Measurements from ENCODE around the gene CAMKK2.
A peak's percentile ranks its signal among the peaks of the same experiment; 100 is the strongest.
"Not testable (repeated sequence)": the region's sequence is repeated elsewhere in the genome, so short reads cannot be mapped to it uniquely, and the experiment has no call there.

The CAMKK2 gene

GRCh38 chr12:121219353-121219986 is 77.0 kb downstream of the CAMKK2 start:
- no peak for DNase-seq

GRCh38 chr12:121218588-121219352 is 77.7 kb downstream of the CAMKK2 start:
- DNase-seq: no peak

- DNase-seq: no peak
Observed at GRCh38 chr12:121217761-121218160, 78.7 kb downstream of the CAMKK2 start.

- DNase-seq: no peak
Observed at GRCh38 chr12:121217063-121217462, 79.4 kb downstream of the CAMKK2 start.

GRCh38 chr12:121216102-121216501 is 80.4 kb downstream of the CAMKK2 start:
- no peak for DNase-seq

DNA sequence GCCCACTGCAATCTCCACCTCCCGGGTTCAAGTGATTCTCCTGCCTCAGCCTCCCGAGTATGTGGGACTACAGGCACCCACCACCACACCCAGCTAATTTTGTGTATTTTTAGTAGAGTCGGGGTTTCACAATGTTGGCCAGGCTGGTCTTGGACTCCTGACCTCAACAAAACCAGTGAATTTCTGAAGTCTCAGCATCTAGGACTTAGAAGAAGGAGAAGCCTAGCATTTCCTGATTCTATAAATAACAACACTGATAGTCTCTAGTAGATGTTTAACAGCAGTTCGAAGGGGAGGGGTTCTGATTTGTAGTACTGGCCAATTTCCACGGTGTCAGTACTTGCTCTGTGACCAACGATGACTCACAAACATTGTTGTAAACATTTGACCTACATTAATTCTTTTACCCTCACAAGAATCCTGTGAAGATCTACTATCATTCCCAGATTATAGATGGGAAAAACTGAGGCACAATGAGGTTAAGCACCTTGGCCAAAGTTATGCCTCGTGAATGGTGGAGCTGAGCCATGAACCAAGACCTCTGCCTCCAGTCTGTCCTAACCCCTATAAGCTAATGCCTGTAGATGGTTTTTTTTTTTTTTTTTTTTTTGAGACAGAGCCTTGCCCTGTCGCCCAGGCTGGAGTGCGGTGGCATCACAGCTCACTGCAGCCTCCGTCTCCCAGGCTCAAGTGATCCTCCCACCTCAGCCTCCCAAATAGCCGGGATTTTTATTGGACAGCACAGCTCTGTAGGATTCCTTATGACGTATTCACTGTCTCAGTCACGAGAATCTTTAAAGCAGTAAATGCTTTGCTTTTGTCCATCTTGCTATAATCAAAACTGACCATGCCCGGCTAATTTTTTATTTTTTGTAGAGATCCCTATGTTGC is 81.4 kb downstream of the CAMKK2 start:
- no peak for DNase-seq

- DNase-seq: no peak
Observed at GRCh38 chr12:121214166-121214777, 82.2 kb downstream of the CAMKK2 start.

DNA sequence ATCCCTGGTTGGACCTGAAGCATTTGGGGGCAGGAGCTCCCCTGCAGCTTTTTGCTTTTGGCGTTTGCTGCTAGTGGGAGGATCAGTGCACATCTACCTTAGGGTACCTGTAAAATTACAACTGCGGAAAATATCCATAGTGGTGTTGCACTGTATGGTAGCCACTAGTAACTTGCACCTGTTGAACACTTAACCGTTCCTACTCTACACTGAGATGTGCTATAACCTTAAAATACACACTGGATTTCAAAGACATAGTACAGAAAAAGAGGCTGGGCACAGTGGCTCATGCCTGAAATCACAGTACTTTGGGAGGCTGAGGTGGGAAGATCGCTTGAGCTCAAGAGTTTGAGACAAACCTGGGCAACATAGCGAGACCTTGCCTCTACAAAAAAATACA is 83.6 kb downstream of the CAMKK2 start:
- no peak for DNase-seq

GRCh38 chr12:121209624-121210572 is 86.6 kb downstream of the CAMKK2 start, which contains the start of gene P2RX4:
Gene P2RX4, plus strand, starts transcription at chr12:121210129. Its CDS starts 36 bp downstream, at chr12:121210165.
- DNase-seq: peak; percentile 87

- DNase-seq: no peak
Observed at GRCh38 chr12:121209221-121209620, 87.3 kb downstream of the CAMKK2 start.

DNA sequence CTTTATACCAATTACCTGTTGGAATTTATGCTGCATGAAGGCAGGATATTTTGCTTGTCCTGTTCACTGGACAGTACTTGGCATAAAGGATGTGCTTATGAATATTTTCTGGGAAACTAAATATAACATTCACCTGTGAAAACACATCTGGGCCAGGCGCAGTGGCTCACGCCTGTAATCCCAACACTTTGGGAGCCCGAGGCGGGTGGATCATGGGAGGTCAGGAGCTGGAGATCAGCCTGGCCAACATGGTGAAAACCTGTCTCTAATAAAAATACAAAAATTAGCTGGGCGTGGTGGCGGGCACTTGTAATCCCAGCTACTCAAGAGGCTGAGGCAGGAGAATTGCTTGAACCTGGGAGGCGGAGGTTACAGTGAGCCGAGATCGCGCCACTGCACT is 87.9 kb downstream of the CAMKK2 start:
- not testable (repeated sequence) for DNase-seq

- DNase-seq: no peak
Observed at GRCh38 chr12:121205491-121205890, 91.0 kb downstream of the CAMKK2 start.

GRCh38 chr12:121203482-121203881 is 93.0 kb downstream of the CAMKK2 start:
- DNase-seq: no peak

GRCh38 chr12:121202407-121203355 is 93.8 kb downstream of the CAMKK2 start:
- DNase-seq: no peak

GRCh38 chr12:121201140-121201539 is 95.4 kb downstream of the CAMKK2 start:
- DNase-seq: not testable (repeated sequence)

GRCh38 chr12:121198949-121199348 is 97.6 kb downstream of the CAMKK2 start:
- DNase-seq: no peak

DNA sequence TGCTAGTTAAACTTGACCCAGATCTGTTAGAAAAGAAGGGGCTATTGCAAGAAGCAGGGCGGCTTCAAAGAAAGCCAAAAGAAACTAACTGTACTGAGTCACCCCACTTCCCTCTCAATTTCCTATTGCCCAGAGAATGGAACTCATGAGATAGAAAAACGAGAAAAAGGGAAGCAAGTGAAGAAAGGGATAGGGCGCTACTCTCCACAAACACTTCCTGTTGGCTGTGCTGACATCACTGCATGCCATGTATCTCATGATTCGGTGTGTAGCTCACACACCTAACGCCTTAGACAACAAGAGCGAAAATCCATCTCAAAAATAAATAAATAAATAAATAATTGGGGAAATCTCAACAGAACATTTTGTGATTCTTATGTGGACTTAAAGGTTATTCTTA is 99.6 kb downstream of the CAMKK2 start:
- DNase-seq: no peak

DNA sequence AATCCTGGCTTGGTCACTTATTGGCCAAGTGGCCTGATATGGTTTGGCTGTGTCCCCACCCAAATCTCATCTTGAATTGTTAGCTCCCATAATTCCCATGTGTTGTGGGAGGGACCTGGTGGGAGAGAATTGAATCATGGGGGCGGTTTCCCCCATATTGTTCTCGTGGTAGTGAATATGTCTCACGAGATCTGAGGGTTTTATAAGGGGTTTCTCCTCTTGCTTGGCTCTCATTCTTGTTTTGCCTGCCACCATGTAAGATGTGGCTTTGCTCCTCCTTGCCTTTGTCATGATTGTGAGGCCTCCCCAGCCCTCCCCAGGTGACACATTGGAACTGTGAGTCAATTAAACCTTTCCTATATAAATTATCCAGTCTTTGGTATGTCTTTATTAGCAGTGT is 105.4 kb downstream of the CAMKK2 start:
- DNase-seq: no peak

DNA sequence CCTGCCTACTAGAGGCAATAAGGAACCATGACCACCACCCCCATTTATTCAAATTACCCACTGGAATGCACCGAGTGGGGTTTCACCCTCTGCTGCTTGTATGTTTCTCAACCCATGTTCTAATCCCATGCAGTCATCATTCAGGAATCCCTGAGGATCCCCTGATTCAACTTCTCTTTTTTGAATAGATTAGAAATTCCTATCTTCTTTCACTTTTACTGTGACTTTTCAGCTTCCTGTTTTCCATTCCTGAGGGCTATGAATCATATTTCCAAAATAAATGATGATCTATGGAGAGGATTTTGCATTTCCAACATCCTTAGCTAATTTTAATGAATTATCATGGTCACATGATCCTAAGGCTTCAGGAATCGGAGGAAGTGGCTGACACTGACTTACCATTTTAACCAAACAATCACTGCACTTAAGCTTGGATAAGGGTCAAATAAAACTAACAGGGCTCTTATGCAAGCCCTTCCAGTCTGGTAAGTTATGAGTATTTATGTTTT is 105.9 kb downstream of the CAMKK2 start:
- no peak for DNase-seq

DNA sequence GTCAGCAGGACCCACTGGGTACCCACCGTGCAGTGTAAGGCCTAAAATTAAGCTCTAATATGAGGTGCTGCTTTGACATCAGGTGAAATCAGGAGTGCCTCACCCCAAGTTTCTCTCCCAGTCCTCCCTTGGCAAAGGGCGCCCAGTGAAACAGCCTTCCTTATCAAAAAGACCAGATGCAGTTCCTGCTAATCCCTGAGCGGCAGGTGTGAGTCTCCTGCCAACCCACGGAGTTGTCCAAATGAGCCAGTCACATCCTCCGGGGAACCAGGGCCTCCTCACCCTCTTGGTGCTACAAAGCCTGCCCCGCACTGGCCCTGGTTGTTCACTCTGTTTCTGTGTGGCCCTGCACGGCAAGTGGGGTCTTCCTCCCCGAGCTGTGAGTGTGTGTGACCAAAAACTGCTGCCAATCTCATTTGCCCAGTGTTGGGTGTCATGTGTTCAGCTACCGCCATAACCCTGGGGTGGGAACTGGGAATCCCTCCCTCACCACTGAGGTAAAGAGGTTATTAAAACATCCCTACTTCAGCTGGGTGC is 106.8 kb downstream of the CAMKK2 start:
- no peak for DNase-seq

All from 8988T (cell line).